ENCODE results near the gene HMGCL. TPM values are rescaled to one million over a fixed set of nuclear protein-coding genes. Genes with fewer than 3 reads are reported as not detected.
"Not testable (repeated sequence)": the region's sequence is repeated elsewhere in the genome, so short reads cannot be mapped to it uniquely, and the experiment has no call there.

The HMGCL gene
- total and polyA plus RNA-seq, 9 donors: 14.3 to 41.4 (median 25.9) TPM

GRCh38 chr1:23805025-23805424 lies 20.2 kb downstream of the HMGCL start:
- intact Hi-C loops (cut with DNase I): no loop called here
- H3K9me3 ChIP-seq: no peaks in the 10 kb centered on the region

DNA sequence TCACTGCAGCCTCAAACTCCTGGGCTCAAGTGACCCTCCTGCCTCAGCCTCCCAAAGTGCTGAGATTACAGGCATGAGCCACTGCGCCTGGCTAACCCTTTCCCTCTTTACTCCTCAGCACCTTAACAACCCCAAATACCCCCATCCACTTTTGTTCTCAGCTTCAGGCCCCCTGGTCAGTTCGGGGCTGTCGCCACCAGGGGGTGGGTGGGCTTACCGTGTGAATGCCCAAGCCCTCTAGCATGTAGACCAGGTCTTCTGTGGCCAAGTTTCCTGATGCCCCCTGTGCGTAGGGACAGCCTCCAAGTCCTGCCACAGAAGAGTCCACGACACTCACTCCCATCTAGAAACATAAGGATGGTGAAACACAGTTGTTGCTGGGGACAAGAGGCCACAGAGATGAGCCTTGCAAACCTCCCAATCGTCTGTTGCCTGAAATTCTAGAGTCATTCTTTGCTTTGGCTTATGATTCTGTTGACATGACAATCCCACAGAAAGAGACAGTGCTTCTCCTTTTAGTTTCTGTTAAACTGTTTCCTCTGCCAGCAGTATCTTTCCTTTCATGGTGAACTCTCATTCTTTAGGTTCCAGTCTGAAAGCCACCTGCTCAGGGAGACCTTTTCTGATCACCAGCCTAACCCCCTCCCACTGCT lies 20.9 kb downstream of the HMGCL start:
- intact Hi-C loops (cut with DNase I): no loop called here
- Histone ChIP-seq H3K4me3 (no peak overlapping the region), H3K9me3 (no peaks in the 10 kb centered on the region), H3K4me1 (ENCODE audit: insufficient read depth) (peaks cover 6% of the 10 kb centered on the region), H3K27ac (no peak overlapping the region), H3K36me3 (no peaks in the 10 kb centered on the region), H3K27me3 (no peaks in the 10 kb centered on the region)
- TF ChIP-seq POLR2A (IDR thresholded peaks at IDR 0.05): no peak
- no peak for TF ChIP-seq CTCF (IDR thresholded peaks at IDR 0.05)
- TF ChIP-seq EP300 (IDR thresholded peaks at IDR 0.05): no peak
- WGBS, 3 donors: 73 to 82% (median 76%) methylated on average over 7 of the region's 7 CpGs
- DNase-seq: no peak

More at GRCh38 chr1:23805025-23805424, 20.2 kb downstream of the HMGCL start:
- Histone ChIP-seq H3K36me3 (no peaks in the 10 kb centered on the region), H3K27ac (no peak overlapping the region), H3K4me1 (ENCODE audit: insufficient read depth) (no peaks in the 10 kb centered on the region), H3K27me3 (no peaks in the 10 kb centered on the region), H3K4me3 (no peak overlapping the region)
- 85 to 88% (median 85%) methylated on average over 2 of the region's 2 CpGs for WGBS, 3 donors
- DNase-seq: no peak
- TF ChIP-seq POLR2A (IDR thresholded peaks at IDR 0.05) (no peak), CTCF (IDR thresholded peaks at IDR 0.05) (no peak), EP300 (IDR thresholded peaks at IDR 0.05) (no peak)

DNA sequence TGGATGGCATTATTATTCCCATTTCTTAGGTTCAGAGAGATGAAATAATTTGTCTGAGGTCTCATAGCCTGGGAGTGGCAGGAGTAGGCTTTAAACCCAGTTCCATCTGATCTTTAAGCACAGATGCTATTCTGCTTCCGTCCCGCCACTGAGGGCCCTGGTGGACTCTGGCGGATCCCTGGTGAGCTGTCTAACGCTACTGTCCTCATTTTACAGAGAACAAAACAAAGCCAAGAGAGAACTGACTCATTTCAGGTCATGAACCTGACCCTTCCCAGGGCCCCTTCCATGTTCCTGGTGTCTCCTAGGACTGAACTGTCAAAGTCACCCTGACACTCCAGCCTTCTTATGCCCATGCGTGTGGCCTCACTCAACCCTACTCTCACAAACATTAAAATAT lies 21.6 kb downstream of the HMGCL start:
- H3K36me3 ChIP-seq: no peaks in the 10 kb centered on the region
- no peak for DNase-seq
- no peak overlapping the region for H3K4me3 ChIP-seq
- peaks cover 7% of the 10 kb centered on the region for H3K4me1 ChIP-seq (ENCODE audit: insufficient read depth)
- no peaks in the 10 kb centered on the region for H3K27me3 ChIP-seq
- H3K9me3 ChIP-seq: no peaks in the 10 kb centered on the region
- H3K27ac ChIP-seq: no peak overlapping the region
- TF ChIP-seq CTCF (IDR thresholded peaks at IDR 0.05) (no peak), EP300 (IDR thresholded peaks at IDR 0.05) (no peak), POLR2A (IDR thresholded peaks at IDR 0.05) (no peak)
- 87 to 88% (median 88%) methylated on average over 5 of the region's 5 CpGs for WGBS, 3 donors
- intact Hi-C loops (cut with DNase I): no loop called here

DNA sequence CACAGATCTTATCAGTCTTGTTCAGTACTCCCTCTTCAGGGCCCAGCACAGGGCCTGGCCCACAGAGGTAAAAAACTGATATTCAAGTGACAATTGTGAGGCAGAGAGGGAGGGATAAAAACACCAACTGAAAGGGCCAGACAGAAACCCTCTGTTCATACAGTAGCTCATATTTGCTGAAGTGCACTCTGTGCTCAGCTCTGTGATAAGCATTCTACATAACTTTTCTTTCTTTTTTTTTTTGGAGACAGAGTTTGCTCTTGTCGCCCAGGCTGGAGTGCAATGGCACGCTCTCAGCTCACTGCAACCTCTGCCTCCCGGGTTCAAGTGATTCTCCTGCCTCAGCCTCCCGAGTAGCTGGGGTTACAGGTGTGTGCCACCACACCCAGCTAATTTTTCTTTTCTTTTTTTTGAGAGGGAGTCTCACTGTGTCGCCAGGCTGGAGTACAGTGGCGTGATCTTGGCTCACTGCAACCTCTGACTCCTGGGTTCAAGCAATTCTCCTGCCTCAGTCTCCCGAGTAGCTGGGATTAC lies 22.4 kb downstream of the HMGCL start:
- intact Hi-C loops (cut with DNase I); DNase-seq; H3K27ac ChIP-seq; H3K36me3 ChIP-seq; H3K4me1 ChIP-seq (ENCODE audit: insufficient read depth); H3K4me3 ChIP-seq; H3K27me3 ChIP-seq; H3K9me3 ChIP-seq: not testable (repeated sequence)
- WGBS, 3 donors: 75 to 86% (median 83%) methylated on average over 7 of the region's 7 CpGs

GRCh38 chr1:23801876-23802275 lies 23.4 kb downstream of the HMGCL start:
- Histone ChIP-seq H3K36me3 (no peaks in the 10 kb centered on the region), H3K4me3 (no peak overlapping the region), H3K9me3 (no peaks in the 10 kb centered on the region), H3K27me3 (no peaks in the 10 kb centered on the region), H3K4me1 (ENCODE audit: insufficient read depth) (peaks cover 9% of the 10 kb centered on the region), H3K27ac (no peak overlapping the region)
- intact Hi-C loops (cut with DNase I): no loop called here
- WGBS, 3 donors: 57 to 61% (median 59%) methylated on average over 10 of the region's 10 CpGs
- DNase-seq: peak in 1 of 5 donors; percentile 46
- no peak for TF ChIP-seq POLR2A (IDR thresholded peaks at IDR 0.05)
- TF ChIP-seq CTCF (IDR thresholded peaks at IDR 0.05): no peak
- no peak for TF ChIP-seq EP300 (IDR thresholded peaks at IDR 0.05)
